NCI-H510A (cell line): ENCODE measurements around the gene SCYGR1.
A peak's percentile ranks its signal among the peaks of the same experiment; 100 is the strongest.
"Not testable (repeated sequence)": the region's sequence is repeated elsewhere in the genome, so short reads cannot be mapped to it uniquely, and the experiment has no call there.

Source experiments
- DNase-seq: peaks from one replicate; lab custom pipeline; 2025; lab: John Stamatoyannopoulos, UW

Gene SCYGR1, protein sequence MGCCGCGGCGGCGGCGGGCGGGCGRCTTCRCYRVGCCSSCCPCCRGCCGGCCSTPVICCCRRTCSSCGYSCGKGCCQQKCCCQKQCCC

GRCh38 chr2:227387583-227387982 is at the start of gene SCYGR1:
Gene SCYGR1 (minus strand): TSS chr2:227387949. CDS start chr2:227387949, 0 bp downstream.
- DNase-seq = not testable (repeated sequence)

- DNase-seq = no peak
Observed at GRCh38 chr2:227436436-227437174, 48.9 kb upstream of the SCYGR1 start.

DNA sequence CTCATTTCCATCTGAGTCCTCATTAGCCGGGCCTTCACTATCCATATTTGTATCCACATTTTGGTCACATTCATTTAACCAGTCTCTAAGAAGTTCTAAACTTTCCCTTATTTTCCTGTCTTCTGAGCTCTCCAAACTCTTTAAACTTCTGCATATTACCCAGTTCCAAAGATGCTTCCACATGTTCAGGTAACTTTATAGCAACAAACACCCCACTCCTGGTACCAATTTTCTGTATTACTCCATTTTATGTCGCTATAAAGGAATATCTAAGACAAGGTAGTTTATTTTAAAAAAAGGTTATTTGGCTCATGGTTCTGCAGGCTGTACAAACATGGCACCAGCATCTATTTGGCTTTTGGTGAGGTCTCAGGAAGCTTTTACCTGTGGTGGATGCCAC is 45.4 kb upstream of the SCYGR1 start:
- no peak for DNase-seq

DNA sequence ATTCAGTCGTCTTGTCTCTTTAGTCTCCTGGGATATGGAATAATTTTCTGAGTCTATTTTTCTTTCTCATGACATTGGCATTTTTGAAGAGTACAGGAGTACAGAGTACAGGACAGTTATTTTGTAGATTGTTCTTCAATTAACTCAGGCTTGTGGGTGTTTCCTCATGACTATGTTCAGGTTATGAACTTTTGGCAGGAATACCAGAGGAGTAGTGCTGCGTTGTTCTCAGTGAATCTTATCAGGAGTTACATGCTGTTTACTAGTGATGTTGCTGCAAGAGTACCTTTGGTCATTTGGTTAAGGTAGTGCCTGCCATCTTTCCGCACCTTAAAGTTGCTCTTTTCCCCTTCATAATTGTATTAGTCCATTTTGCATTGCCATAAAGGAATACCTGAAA is 42.9 kb upstream of the SCYGR1 start:
- no peak for DNase-seq

GRCh38 chr2:227428731-227429285 is 41.1 kb upstream of the SCYGR1 start:
- no peak for DNase-seq

- DNase-seq = no peak
Observed at GRCh38 chr2:227423656-227424499, 36.1 kb upstream of the SCYGR1 start.

DNA sequence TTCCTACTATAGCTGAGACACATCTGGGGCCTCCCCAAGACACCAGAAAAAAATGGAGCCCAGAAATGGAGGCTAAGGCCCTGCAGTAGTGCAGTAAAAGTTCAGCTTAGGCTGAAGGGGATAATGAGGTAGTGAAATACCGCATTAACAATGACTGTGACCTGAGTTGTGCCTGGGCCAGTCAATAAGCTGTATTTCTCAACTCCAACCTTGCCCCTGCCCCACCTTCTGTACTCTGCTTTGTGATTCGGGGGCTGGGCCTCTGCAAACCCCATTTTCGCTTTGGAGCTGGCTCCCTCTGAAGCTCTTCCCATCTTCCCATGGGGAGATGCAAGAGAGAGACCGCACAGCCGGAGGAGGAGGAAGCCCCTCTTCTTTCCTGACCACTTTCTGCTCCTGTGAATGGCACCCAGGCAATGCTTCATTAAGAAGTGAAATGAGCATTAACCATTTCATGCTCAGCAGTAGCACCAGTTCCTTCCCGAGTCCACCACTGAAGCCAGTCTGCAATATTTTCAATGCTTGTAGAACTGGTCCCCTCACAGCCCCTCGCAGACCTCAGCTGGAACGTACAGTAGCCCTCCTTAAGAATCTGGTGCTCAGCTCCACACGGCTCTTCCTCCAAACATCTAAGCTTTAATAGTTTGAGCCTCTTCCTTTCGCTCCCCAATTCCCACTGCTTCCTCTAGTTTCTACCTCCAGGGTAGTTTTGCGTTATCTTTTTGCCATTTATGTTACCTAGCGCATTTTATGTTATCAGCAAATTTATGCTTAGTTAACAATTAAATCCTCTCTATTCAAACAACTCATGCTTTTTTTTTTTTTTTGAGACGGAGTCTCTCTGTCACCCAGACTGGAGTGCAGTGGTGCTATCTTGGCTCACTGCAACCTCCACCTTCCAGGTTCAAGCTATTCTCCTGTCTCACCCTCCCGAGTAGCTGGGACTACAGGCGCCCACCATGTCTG is 32.6 kb upstream of the SCYGR1 start:
- no peak for DNase-seq

- DNase-seq = no peak
Observed at GRCh38 chr2:227416701-227417100, 29.0 kb upstream of the SCYGR1 start.

DNA sequence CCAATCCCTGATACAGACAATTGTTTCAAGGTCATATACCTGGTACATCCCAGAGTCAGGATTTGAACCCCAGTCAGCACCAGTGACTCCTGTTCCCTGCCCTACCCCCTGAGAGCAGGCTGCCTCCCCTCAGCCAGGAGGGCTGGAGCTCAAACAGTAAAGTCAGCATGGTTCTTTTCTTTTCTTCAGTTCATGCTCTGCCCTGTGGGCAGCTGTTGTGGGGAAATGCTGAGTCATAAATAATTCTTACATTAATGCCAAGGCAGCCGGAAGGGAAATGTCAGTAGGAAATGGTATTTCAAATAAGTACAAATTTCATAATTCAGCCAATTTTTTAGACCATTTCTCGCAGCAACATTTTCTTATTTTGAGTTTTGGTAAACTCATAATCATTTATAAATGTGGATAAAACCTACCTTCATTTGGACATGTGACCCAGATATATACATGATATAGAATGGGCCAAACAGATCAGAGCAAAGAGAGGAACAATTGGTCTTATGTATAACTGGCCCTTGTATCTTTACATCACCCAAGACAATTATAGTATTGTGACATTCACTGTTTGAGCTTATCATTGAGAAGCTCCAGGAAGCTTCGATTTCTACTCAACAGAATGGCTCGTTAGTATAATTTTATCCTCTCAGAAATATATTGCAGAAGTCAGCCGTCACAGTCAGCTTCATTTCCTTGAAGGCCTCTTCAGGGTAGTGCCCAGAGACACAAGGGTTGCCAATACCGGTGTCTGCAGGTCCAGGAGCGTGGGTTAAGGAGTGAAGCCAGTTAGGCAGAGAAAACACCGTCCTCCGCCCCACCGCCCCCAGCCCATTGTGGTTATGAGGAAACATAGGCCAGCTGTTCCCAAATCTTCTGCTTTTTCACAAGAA is 28.0 kb upstream of the SCYGR1 start:
- no peak for DNase-seq

GRCh38 chr2:227414846-227415245 is 27.1 kb upstream of the SCYGR1 start:
- DNase-seq = no peak

- DNase-seq = no peak
Observed at GRCh38 chr2:227413371-227413770, 25.6 kb upstream of the SCYGR1 start.

DNA sequence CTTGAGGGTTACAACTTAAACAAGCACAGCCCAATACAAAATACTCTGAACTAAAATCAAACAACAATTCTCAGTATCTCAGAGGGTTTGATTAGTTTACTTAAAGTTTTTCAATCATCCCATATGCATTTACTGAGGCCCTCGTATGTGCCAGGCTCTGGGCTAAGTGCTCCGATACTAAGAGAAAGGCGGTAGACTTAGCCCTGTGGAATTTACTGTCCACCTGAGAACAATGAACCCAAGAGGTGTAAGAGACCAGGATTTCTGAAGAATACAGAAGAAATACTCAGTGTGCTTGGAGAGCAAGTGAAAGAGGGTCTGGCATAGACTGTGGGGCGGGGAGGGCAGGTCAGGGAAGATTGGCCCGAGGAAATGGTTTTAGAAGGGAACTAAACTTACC is 25.1 kb upstream of the SCYGR1 start:
- no peak for DNase-seq

DNA sequence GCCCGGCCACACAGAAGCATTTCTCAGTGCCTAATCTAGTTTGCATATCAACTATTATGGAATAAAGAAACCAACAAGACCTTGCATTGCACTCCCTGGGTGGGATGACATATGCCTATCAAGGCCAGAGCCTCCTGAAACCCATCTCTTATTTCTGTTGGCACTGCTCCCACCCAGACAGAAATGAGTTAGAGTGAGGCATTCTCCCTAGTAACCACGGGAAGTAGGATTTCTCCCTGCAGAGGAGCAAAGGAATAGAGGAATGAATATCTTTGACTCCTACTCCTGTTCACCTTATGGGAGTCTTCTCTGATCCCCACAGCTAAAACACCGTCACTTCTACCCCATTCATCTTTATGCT is 24.2 kb upstream of the SCYGR1 start:
- DNase-seq = no peak

GRCh38 chr2:227411320-227411989 is 23.7 kb upstream of the SCYGR1 start:
- DNase-seq = no peak

GRCh38 chr2:227410191-227410590 is 22.4 kb upstream of the SCYGR1 start:
- no peak for DNase-seq

GRCh38 chr2:227407591-227408151 is 19.9 kb upstream of the SCYGR1 start:
- no peak for DNase-seq

DNA sequence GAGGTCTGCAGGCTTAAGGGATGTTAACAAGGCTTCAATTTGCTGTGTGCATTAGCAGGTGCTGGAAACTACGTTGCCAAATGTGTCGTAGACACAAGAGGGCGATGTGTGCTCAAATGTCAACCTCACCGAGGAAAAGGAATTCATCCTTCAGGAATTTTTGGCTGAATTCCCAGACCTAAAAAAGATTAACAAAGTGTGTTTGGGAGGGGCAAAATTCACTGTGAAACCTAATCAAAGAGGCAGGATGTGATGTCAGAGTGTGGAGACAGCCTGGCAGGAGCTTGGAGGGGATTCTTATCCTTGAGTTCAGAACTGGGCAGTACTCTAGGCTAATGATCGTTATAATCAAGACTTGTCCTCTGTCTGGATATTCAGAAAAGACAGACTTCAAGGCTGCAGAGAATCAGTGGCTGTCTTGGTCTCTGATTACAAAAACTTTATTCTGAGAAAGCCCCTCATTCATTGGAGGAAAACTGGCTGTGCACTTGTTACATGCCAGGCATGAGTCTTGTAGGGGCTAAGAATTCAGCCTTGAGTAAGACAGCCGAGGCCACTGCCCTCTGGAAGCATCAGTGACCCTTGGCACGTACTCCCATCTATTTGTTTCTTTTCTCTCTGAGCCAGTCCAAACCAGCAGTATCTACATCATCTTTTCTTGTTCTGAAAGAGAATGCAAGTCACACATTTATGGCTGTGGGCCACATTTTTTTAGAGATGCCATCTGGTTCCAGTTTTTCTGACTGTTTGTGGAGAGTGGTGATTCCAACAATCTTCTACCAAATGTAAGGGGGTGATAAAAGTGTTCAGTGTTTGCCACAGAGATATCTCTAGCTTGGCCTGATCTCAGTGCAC is 18.7 kb upstream of the SCYGR1 start:
- DNase-seq = peak; percentile 74

DNA sequence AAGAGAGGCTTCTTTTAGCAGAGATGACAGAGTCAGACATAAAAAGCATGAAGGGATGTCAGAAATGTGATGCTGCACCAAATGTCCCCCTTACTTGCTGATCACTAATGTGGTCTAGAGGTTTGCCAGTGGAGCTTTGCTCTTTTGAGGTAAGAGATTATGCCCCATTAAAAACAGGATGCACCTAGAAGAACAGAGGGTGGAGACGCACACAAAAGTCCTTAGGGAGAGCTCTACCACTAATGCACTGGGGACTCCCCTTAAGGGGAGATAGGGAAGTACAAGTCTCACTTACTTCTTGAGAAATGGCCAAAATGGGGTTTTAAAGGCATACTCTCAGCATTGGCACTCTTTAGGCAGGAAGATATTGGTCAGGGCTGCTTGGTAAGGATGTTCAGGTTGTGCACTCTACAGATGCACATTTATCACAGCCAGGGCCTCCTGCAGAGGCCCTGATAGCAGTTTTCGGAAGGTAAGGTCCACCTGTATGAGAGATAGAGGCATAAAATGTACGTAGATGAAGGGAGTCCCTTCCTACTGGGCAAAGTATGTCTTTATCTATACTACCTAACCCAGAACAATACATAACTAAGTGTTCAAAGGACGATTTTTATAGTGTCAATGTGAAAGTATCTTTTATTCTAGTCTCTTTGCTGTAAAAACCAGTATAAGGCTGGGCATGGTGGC is 17.0 kb upstream of the SCYGR1 start:
- no peak for DNase-seq
